NCI-H524 (cell line): ENCODE results near the gene CDKN1C.
A peak's percentile ranks its signal among the peaks of the same experiment; 100 is the strongest.

Source experiments
- DNase-seq, 2 experiments: peaks; one replicate each; lab custom pipeline; 2025; lab: John Stamatoyannopoulos, UW

CDKN1C gene

GRCh38 chr11:2885678-2886081 is at the start of gene CDKN1C:
CDKN1C (minus strand) TSS chr11:2885775; CDS start chr11:2885456, 319 bp downstream.
- peak; percentile 79 to 84 for DNase-seq

DNA sequence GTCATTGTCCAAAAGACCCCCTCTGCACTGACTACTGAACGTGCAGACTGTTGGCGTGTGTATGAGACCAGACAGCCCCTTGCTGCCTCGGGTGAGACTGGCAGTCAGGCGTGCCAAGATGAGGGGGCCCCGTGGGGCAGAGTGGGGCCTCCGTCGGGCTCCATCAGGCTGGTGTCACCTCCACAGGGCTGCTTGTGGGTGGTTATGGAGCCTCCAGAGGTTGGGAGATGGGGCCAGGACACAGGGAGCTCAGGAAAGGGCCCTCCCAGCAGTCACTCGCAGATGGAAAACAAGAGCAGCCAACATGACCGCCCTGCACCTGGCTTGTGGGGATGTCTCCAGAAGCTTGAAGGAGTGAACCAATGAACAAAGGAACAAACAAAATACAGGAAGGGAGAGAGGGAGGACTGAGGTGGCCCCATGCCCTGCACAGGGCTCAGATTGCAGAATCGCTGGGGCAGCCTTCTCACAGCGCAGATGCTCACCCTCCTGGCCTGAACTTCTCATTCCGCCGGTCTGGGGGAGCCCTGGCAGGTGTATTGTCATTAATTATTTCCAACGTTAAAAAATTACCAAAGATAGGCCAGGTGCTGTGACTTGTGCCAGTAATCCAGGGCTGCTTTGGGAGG is 49.1 kb upstream of the CDKN1C start:
- no peak for DNase-seq

- DNase-seq, result no peak
Measured at GRCh38 chr11:2934021-2934550, 48.5 kb upstream of the CDKN1C start.

GRCh38 chr11:2933375-2934020 is 47.9 kb upstream of the CDKN1C start:
- no peak for DNase-seq

GRCh38 chr11:2932850-2933251 is 47.3 kb upstream of the CDKN1C start:
- no peak for DNase-seq

- DNase-seq, result no peak
Measured at GRCh38 chr11:2931771-2932738, 46.5 kb upstream of the CDKN1C start.

- DNase-seq, result no peak
Measured at GRCh38 chr11:2931420-2931746, 45.8 kb upstream of the CDKN1C start.

- DNase-seq, result peak in 1 of 2 experiments; percentile 62
Measured at GRCh38 chr11:2930704-2931419, 45.3 kb upstream of the CDKN1C start.

DNA sequence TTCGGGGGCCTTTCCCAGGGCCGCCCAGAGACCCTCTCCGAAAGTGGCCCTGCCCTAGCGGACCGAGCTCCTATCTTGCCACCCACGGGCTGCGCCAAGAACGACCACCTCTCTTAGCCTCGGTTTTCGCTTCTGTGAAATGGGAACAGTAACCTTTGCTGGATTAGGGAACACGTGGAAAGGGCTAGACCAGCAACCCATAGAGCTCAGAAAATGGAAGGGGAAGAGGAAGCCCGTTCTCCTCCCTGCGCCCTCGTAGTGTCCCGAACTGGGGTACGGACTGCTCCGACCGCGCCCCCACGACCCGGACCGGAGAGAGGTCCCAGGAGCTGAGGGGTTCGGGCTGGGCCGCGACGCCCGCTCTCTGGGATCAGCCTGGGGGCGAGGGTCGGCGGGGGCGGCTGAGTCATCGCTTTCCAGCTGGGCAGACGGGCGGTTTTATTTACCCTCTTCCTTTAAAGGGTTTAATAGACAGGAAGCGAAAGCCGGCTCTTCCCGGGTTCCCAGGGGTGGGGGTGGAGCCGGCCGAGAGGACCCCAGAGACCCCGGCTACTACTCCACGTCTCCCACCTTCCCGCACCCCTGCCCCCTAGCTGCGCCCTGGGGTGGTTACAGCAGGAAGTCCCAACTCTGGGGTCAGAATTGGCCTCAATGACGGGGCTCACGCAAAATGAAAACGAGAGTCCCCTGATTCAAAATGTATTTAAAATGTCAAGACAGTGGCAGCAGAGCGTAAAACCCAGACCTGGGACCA is 44.6 kb upstream of the CDKN1C start:
- DNase-seq, result no peak

DNA sequence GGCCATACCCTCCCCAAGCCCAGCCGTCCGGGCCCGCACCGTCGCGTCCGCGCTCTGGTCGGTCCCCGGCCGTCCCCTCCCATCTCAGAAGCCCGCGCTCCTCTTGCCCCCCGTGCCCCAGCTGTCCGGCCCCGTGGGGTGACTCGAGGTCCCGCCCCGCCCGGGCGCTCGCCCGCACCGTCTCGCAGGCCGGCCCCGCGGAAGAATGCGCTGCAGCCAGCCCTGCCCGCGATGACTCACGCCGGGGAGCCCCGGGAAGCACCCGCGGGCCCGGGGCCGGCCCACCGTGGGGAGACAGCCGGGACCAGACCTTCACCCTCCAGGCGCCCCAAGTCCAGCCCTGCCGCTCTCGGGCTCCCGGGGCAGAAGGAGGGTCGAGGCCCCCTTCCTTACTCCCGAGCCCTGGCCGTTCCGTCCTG is 44.0 kb upstream of the CDKN1C start:
- DNase-seq, result no peak

- peak in 1 of 2 experiments; percentile 33 for DNase-seq
Measured at GRCh38 chr11:2928605-2929530, 43.3 kb upstream of the CDKN1C start, which contains the start of gene PHLDA2. PHLDA2 (minus strand) TSS chr11:2929420; CDS start chr11:2929364, 56 bp downstream.

DNA sequence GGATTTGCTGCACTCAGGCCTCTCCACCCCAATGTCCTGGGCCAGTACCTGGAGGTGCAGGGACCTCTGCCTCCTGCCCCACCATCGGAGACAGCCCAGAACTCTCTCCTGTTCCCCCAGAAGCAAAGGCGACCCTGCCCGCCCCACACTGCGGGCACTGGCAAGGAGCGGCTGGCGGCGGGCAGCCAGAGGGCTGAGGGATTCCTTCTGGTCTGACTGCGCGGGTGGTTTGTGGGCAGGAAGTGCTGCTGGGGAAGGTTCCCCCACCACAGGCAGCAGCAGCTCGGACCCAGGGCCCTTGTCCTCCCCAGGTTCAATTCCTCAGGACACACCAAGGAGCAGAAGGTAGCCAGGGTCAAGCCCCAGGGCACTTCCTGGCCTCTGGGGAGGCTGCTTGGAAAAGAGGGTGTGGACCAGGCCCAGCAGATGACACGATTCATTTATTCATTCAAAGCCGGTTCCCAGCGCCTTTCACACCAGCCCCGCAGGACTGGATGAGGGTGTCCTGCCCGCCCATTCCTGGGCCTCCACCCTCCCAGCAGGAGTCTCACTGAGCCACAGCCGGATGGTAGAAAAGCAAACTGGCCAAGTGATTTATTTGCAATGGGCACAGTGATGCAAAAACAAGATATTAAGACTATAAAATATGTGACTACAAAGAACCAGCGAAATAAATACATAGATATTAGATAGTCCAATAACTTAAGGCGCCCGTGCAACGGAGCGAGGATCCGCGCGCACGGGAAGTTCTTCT is 42.5 kb upstream of the CDKN1C start:
- DNase-seq, result no peak

DNA sequence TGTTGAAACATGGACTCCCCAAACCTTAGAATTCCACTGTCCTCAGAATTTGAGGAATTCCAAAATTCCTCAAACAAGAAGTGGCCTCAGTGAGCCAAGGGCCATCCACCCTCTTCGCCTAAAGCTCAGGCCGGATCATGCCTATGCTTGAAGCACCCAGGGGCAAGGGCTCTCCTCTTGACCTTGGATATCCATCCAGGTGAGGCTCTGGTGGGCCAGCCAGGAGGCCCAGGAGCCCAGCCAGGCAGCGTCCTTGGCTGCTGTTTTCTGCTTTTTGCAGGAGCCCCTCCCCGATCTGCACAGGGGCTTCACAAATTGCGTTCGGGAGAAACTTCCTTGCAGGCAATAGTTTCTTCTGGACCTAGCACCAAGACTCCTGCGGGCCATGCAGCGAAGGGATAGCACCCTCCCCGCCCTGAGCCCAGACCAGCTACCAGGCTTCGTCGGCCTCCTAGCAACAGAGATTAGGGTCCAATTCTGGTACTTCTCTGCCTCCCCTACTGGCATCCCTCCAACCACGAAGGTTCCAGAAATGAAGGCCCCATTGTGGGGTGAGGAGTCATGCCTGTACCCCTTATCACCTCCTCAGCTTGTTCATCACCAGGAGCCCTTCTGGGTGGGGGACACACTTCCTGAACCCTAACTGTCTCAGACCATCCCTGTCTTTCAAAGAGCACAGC is 41.7 kb upstream of the CDKN1C start:
- DNase-seq, result no peak

GRCh38 chr11:2926611-2927051 is 41.1 kb upstream of the CDKN1C start:
- DNase-seq, result no peak

DNA sequence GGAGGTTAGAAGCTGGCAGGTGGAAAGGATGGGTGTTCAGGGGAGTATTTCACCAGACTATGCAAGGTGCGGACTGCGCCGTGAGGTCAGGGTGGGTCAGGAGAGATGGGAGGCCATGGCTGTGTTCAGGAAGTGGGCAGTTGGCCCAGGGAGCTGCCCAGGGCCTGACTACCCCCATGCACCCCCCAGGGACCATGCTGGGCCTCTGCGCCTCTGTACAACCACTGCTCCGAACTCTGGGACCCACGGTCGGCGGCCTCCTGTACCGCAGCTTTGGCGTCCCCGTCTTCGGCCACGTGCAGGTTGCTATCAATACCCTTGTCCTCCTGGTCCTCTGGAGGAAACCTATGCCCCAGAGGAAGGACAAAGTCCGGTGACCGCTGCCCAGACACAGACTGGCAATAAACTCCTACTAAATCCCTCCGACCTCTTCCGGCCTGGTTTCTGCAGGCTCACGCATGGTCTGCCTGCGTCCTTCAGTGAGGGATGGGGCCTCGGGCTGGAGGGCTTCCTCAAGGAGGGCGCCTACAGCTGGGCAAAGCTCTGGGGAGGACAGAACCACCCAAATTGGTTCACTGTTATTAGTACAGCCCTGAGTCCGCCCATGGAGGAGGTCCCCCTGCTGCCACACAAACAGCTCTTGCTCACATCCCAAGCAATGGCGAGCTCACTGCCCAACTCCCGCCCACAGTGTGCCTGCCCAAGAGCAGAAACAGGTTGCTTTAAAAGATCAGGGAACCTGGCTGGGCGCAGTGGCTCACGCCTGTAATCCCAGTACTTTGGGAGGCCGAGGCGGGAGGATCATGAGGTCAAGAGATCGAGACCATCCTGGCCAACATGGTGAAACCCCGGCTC is 39.5 kb upstream of the CDKN1C start:
- no peak for DNase-seq

DNA sequence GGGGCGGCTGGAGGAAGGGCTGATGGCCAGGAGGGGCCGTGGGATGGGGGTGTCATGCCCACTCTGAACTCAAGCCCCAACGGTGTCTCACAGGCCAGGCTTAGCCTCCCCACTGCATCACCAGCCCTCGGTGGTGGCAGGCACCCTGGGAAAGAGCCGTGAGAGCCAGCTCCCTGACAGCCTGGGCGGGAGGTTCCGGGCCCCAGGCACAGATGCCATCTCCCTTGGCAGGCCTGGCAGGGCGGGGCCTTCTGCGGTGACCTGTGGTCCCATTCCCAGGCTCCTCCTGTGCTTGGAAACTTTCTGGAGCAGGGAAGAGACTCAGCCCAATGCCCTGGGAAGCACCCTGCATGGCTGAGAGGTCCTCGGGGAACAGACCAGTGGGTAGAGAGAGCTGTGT is 38.8 kb upstream of the CDKN1C start:
- DNase-seq, result no peak
